NCI-H82 treated with DMSO at 0.1 percent for 48 hours (cell line): ENCODE data around the gene NAV2.
"Not testable (repeated sequence)": the region's sequence is repeated elsewhere in the genome, so short reads cannot be mapped to it uniquely, and the experiment has no call there.

Experiments
- DNase-seq: peaks from one replicate; lab custom pipeline; 2025; ENCODE audit not compliant: unreplicated experiment; lab: John Stamatoyannopoulos, UW

Gene NAV2

GRCh38 chr11:19917069-19917468 lies 204.4 kb downstream of the NAV2 start:
- no peak for DNase-seq

- no peak for DNase-seq
These were observed 205.8 kb downstream of the NAV2 start for GRCh38 chr11:19918302-19919049.

GRCh38 chr11:19919050-19919561 lies 206.5 kb downstream of the NAV2 start:
- DNase-seq = no peak

GRCh38 chr11:19920982-19921381 lies 208.3 kb downstream of the NAV2 start:
- no peak for DNase-seq

GRCh38 chr11:19921976-19922688 lies 209.5 kb downstream of the NAV2 start:
- DNase-seq = no peak

- no peak for DNase-seq
These were observed 210.0 kb downstream of the NAV2 start for GRCh38 chr11:19922689-19923035.

- no peak for DNase-seq
These were observed 211.0 kb downstream of the NAV2 start for GRCh38 chr11:19923626-19924025.

- DNase-seq = no peak
These were observed 211.7 kb downstream of the NAV2 start for GRCh38 chr11:19924311-19924710.

GRCh38 chr11:19924716-19925115 lies 212.1 kb downstream of the NAV2 start:
- no peak for DNase-seq

- not testable (repeated sequence) for DNase-seq
These were observed 214.8 kb downstream of the NAV2 start for GRCh38 chr11:19927403-19927802.

GRCh38 chr11:19929147-19929546 lies 216.5 kb downstream of the NAV2 start:
- DNase-seq = no peak

- no peak for DNase-seq
These were observed 217.0 kb downstream of the NAV2 start for GRCh38 chr11:19929655-19930054.

- DNase-seq = no peak
These were observed 218.6 kb downstream of the NAV2 start for GRCh38 chr11:19931141-19931770.

GRCh38 chr11:19931771-19932369 lies 219.2 kb downstream of the NAV2 start:
- no peak for DNase-seq

GRCh38 chr11:19933132-19933735 lies 220.6 kb downstream of the NAV2 start:
- no peak for DNase-seq

- no peak for DNase-seq
These were observed 221.3 kb downstream of the NAV2 start for GRCh38 chr11:19933801-19934488.

- no peak for DNase-seq
These were observed 222.2 kb downstream of the NAV2 start for GRCh38 chr11:19934828-19935259.

GRCh38 chr11:19935507-19935906 lies 222.9 kb downstream of the NAV2 start:
- DNase-seq = no peak

GRCh38 chr11:19936461-19936860 lies 223.8 kb downstream of the NAV2 start:
- DNase-seq = no peak

- DNase-seq = no peak
These were observed 225.7 kb downstream of the NAV2 start for GRCh38 chr11:19938169-19938856.
